ENCODE data around the gene PRELID1. TPM values are rescaled to one million over a fixed set of nuclear protein-coding genes. Genes with fewer than 3 reads are reported as not detected.

PRELID1 gene
- total RNA-seq, 3 donors from 2014 or later (not counting 1 experiment from before 2014, with no cell fraction given): 76.6 to 99.3 (median 91.6) TPM

DNA sequence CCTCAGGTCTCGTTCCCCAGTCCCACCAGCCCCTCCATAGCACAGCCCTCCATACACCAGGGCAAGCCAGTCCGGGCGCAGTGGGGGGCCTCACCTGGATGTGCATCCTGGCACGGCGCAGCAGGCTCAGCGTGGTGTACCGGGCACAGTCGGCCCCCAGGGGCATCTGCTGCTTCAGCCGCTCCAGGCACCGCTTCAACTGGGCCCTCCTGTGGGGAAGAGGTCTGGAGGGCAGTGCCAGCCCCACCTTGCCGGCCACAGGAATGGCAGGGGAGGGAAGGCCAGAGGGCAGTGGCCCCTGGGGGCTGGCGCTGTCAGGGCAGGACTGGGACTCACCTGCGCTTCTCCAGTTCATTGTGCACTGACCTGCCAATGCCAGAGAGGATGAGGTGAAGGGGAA is 6.7 kb downstream of the PRELID1 start:
- peak overlapping the region; percentile 68 to 87 for H3K27ac Mint-ChIP-seq
- 87% methylated on average over 13 of the region's 13 CpGs for WGBS (ENCODE audit: insufficient coverage)
- ATAC-seq (no peak), DNase-seq (no peak)
- H3K36me3 Mint-ChIP-seq: no peaks in the 10 kb centered on the region
- H3K27me3 ChIP-seq (ENCODE audit: control insufficient read depth, insufficient read depth, low read length): no peaks in the 10 kb centered on the region
- no peak overlapping the region for H3K4me3 ChIP-seq (ENCODE audit: low read length)
- H3K4me1 ChIP-seq (ENCODE audit: control insufficient read depth, insufficient read depth, low read length): peaks cover 77% of the 10 kb centered on the region
- peaks cover 20% of the 10 kb centered on the region for H3K36me3 ChIP-seq (ENCODE audit: control insufficient read depth, insufficient read depth, low read length)
- no peak overlapping the region for H3K27ac ChIP-seq (ENCODE audit: low read length)
- peak overlapping the region; percentile 91 for H3K4me3 Mint-ChIP-seq
- TF ChIP-seq, protein P1, sequence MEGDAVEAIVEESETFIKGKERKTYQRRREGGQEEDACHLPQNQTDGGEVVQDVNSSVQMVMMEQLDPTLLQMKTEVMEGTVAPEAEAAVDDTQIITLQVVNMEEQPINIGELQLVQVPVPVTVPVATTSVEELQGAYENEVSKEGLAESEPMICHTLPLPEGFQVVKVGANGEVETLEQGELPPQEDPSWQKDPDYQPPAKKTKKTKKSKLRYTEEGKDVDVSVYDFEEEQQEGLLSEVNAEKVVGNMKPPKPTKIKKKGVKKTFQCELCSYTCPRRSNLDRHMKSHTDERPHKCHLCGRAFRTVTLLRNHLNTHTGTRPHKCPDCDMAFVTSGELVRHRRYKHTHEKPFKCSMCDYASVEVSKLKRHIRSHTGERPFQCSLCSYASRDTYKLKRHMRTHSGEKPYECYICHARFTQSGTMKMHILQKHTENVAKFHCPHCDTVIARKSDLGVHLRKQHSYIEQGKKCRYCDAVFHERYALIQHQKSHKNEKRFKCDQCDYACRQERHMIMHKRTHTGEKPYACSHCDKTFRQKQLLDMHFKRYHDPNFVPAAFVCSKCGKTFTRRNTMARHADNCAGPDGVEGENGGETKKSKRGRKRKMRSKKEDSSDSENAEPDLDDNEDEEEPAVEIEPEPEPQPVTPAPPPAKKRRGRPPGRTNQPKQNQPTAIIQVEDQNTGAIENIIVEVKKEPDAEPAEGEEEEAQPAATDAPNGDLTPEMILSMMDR (IDR thresholded peaks at IDR 0.05): no peak
- intact Hi-C loops (cut with micrococcal nuclease): loop anchor here (5.0 kb wide), 1 partner anchor 47 kb away; the partner anchor contains the start of gene RGS14
- H3K9me3 ChIP-seq (ENCODE audit: control insufficient read depth, insufficient read depth, low read length): no peaks in the 10 kb centered on the region
- no peaks in the 10 kb centered on the region for H3K27me3 Mint-ChIP-seq (ENCODE audit: low read depth in 2 of 2)
- H3K9me3 Mint-ChIP-seq: no peaks in the 10 kb centered on the region
- peaks cover 41 to 53% of the 10 kb centered on the region in 2 donors for H3K4me1 Mint-ChIP-seq

DNA sequence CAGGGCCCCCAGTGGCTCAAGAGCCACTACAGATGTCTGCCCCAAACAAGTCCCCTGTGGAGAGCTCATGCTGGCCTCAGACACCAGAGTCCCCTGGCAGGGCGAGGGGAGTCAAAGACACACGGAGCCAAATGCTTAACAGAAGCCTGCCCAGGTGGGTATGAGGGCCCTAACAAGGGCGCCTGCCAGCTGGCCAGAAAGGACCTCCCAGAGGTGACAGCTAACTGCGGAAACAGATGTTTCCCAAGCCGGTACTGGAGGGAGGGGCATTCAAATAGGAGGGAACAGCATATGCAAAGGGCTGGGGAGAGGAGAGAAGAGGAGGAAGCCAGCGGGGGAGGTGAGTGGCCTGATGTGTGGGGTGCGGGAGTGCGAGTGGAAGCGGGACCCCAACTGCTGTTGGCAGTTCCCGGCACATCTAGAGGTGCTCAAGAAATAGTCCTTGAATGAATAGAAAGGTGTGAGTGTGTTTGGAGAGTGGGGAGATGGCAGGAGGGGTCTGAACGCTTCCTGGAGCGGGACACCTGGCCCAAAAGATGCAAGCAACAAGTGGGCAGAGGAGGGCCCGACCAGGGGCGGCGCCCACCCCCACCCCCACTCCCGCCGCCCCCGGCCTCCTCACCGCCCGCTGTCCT is 7.3 kb downstream of the PRELID1 start:
- TF ChIP-seq, protein P1 (IDR thresholded peaks at IDR 0.05): no peak
- Mint-ChIP-seq H3K27me3 (ENCODE audit: low read depth in 2 of 2) (no peaks in the 10 kb centered on the region), H3K9me3 (no peaks in the 10 kb centered on the region), H3K4me1 (peaks cover 36 to 48% of the 10 kb centered on the region in 2 donors), H3K4me3 (peak overlapping the region; percentile 91), H3K27ac (peak overlapping the region; percentile 68 to 87), H3K36me3 (no peaks in the 10 kb centered on the region)
- H3K36me3 ChIP-seq (ENCODE audit: control insufficient read depth, insufficient read depth, low read length): peaks cover 15% of the 10 kb centered on the region
- H3K9me3 ChIP-seq (ENCODE audit: control insufficient read depth, insufficient read depth, low read length): no peaks in the 10 kb centered on the region
- DNase-seq (peak in 1 of 2 donors; percentile 46), ATAC-seq (no peak)
- H3K27ac ChIP-seq (ENCODE audit: low read length): no peak overlapping the region
- 9% methylated on average over 16 of the region's 20 CpGs for WGBS (ENCODE audit: insufficient coverage)
- intact Hi-C loops (cut with micrococcal nuclease): loop anchor here (5.0 kb wide), 1 partner anchor 46 kb away; the partner anchor contains the start of gene RGS14
- peak overlapping the region; percentile 51 for H3K4me3 ChIP-seq (ENCODE audit: low read length)
- peaks cover 72% of the 10 kb centered on the region for H3K4me1 ChIP-seq (ENCODE audit: control insufficient read depth, insufficient read depth, low read length)
- H3K27me3 ChIP-seq (ENCODE audit: control insufficient read depth, insufficient read depth, low read length): no peaks in the 10 kb centered on the region

DNA sequence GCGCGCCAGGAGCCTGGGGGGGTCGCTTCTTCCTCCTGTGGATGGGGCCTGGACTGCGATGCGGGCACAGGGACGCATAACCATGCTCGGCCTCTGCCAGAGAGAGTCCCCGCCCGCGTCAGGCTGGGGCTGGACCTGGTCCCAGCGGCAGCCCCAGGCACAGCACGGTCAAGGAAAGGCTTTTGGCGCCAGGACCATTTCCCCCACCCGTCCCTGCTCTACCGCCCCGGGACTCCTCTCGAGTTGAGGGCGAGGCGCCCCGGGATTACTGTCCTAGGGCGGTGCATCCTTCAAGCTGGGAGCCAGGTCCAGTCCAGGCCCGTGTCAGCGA is 7.8 kb downstream of the PRELID1 start:
- TF ChIP-seq, protein P1 (IDR thresholded peaks at IDR 0.05): no peak
- Mint-ChIP-seq H3K27me3 (ENCODE audit: low read depth in 2 of 2) (no peaks in the 10 kb centered on the region), H3K27ac (peak overlapping the region in 1 of 2 donors; percentile 87), H3K36me3 (no peaks in the 10 kb centered on the region), H3K4me3 (peak overlapping the region; percentile 86), H3K9me3 (no peaks in the 10 kb centered on the region), H3K4me1 (peaks cover 34 to 45% of the 10 kb centered on the region in 2 donors)
- intact Hi-C loops (cut with micrococcal nuclease): loop anchor here (5.0 kb wide), 1 partner anchor 46 kb away; the partner anchor contains the start of gene RGS14
- H3K4me3 ChIP-seq (ENCODE audit: low read length): peak overlapping the region; percentile 51
- WGBS (ENCODE audit: insufficient coverage): under 1% methylated on average over 23 of the region's 23 CpGs
- ATAC-seq (no peak), DNase-seq (no peak)
- H3K9me3 ChIP-seq (ENCODE audit: control insufficient read depth, insufficient read depth, low read length): no peaks in the 10 kb centered on the region
- H3K36me3 ChIP-seq (ENCODE audit: control insufficient read depth, insufficient read depth, low read length): peaks cover 11% of the 10 kb centered on the region
- H3K27me3 ChIP-seq (ENCODE audit: control insufficient read depth, insufficient read depth, low read length): no peaks in the 10 kb centered on the region
- H3K27ac ChIP-seq (ENCODE audit: low read length): no peak overlapping the region
- peaks cover 67% of the 10 kb centered on the region for H3K4me1 ChIP-seq (ENCODE audit: control insufficient read depth, insufficient read depth, low read length)
